ENCODE data around the gene STS.

DNA sequence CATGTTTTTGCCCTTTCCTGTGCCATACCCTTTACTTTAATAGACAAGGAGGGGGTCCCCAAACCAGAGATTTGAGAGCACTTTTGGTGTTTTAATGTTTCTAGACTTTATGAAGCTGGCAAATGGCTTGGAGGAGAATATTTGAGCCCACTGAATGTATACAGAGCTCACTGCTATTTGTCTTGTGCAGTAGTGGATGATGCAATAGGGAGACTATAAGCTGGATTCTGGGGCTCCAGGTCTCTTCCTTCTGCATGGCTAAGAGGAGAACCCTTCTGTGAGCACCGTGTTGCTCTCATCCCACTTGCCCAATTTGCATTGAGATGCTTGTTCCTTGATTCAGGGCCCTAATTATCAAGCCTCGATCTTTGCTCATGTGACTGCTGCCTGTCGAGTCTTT, 9.4 kb downstream of the STS start:
- TF ChIP-seq, protein P1, sequence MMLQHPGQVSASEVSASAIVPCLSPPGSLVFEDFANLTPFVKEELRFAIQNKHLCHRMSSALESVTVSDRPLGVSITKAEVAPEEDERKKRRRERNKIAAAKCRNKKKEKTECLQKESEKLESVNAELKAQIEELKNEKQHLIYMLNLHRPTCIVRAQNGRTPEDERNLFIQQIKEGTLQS (IDR thresholded peaks at IDR 0.05; ENCODE audit: insufficient read depth, low read depth, low read length): no peak
- TF ChIP-seq, protein P2, sequence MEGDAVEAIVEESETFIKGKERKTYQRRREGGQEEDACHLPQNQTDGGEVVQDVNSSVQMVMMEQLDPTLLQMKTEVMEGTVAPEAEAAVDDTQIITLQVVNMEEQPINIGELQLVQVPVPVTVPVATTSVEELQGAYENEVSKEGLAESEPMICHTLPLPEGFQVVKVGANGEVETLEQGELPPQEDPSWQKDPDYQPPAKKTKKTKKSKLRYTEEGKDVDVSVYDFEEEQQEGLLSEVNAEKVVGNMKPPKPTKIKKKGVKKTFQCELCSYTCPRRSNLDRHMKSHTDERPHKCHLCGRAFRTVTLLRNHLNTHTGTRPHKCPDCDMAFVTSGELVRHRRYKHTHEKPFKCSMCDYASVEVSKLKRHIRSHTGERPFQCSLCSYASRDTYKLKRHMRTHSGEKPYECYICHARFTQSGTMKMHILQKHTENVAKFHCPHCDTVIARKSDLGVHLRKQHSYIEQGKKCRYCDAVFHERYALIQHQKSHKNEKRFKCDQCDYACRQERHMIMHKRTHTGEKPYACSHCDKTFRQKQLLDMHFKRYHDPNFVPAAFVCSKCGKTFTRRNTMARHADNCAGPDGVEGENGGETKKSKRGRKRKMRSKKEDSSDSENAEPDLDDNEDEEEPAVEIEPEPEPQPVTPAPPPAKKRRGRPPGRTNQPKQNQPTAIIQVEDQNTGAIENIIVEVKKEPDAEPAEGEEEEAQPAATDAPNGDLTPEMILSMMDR (IDR thresholded peaks at IDR 0.05; ENCODE audit: control extremely low read depth in 1 of 3, insufficient read depth in 1 of 3, low read depth in 1 of 3, low read length in 3 of 3): no peak
- TF ChIP-seq BRCA1 (IDR thresholded peaks at IDR 0.05; ENCODE audit: low read depth, low read length): no peak
- no peak for TF ChIP-seq ASH2L (IDR thresholded peaks at IDR 0.05; ENCODE audit: low read length)
- TF ChIP-seq, protein P3, sequence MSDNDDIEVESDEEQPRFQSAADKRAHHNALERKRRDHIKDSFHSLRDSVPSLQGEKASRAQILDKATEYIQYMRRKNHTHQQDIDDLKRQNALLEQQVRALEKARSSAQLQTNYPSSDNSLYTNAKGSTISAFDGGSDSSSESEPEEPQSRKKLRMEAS (IDR thresholded peaks at IDR 0.05): no peak
- TF ChIP-seq EGR1 (IDR thresholded peaks at IDR 0.05; ENCODE audit: borderline replicate concordance, low read depth, low read length): no peak
- TF ChIP-seq, protein P4, sequence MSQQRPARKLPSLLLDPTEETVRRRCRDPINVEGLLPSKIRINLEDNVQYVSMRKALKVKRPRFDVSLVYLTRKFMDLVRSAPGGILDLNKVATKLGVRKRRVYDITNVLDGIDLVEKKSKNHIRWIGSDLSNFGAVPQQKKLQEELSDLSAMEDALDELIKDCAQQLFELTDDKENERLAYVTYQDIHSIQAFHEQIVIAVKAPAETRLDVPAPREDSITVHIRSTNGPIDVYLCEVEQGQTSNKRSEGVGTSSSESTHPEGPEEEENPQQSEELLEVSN (IDR thresholded peaks at IDR 0.05): no peak
- TF ChIP-seq EP300 (IDR thresholded peaks at IDR 0.05; ENCODE audit: borderline replicate concordance in 1 of 2, low read depth in 2 of 2, low read length in 2 of 2): no peak
- TF ChIP-seq CHD2 (IDR thresholded peaks at IDR 0.05; ENCODE audit: low read length): no peak
- no peak for TF ChIP-seq SP1 (IDR thresholded peaks at IDR 0.05; ENCODE audit: low read depth, low read length)
- no peak for TF ChIP-seq TAF1 (IDR thresholded peaks at IDR 0.05; ENCODE audit: low read depth, low read length)
- no peak for TF ChIP-seq EZH2 (IDR thresholded peaks at IDR 0.05; ENCODE audit: low read depth, low read length, severe bottlenecking)
- no peak for TF ChIP-seq SIN3A (conservative IDR thresholded peaks at IDR 0.05 in 1 of 2, IDR thresholded peaks at IDR 0.05 in 1 of 2; ENCODE audit: low read depth in 1 of 2, low read length in 2 of 2)
